ENCODE measurements around the gene ADAT3.

DNA sequence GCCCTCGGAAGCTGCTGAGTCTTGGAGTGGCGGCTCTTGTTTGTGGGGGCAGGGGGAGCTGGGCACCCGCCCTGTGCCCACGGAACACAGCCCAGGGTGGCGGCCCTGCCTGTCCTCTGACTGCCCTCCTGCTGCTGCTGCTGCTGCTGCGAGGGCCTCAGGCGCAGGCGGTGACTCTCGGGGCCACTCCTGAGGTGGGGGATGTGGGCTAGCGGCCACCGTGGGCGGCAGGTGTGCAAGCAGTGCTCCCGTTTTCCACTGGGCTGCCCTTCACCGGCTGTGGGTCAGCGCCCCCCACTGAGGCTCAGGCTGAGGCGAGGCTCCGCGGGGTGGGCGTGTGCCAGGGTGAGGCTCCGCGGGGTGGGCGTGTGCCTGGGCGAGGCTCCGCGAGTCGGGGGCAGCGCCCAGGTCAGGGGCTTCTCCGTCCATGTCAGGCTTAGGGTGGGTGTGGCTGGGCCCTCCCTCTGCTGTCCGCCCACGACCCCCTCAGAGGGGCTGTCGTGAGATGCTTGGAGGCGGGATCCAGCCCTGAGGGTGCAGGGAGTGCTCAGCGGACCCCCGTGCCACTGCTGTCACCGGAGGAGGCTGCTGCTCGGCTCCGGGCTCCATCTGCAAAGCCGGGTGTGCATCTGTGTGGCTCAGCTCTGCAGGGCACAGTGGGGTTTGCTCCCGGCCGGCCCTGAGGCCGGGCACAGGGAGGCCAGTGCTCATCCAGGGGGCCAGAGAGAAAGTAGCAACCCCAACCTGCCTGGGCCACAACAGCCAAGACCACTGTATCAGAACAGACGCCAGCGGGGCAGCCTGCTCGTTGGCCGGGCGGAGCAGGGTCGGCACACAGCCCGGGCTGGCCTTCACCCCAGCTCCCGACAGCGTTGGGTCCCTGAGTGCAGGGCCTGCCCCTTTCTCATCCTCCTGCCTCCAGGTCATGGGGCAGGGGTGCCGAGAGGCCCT lies 50.2 kb downstream of the ADAT3 start:
- TF ChIP-seq, protein P1, sequence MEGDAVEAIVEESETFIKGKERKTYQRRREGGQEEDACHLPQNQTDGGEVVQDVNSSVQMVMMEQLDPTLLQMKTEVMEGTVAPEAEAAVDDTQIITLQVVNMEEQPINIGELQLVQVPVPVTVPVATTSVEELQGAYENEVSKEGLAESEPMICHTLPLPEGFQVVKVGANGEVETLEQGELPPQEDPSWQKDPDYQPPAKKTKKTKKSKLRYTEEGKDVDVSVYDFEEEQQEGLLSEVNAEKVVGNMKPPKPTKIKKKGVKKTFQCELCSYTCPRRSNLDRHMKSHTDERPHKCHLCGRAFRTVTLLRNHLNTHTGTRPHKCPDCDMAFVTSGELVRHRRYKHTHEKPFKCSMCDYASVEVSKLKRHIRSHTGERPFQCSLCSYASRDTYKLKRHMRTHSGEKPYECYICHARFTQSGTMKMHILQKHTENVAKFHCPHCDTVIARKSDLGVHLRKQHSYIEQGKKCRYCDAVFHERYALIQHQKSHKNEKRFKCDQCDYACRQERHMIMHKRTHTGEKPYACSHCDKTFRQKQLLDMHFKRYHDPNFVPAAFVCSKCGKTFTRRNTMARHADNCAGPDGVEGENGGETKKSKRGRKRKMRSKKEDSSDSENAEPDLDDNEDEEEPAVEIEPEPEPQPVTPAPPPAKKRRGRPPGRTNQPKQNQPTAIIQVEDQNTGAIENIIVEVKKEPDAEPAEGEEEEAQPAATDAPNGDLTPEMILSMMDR (conservative IDR thresholded peaks at IDR 0.05; ENCODE audit: low read depth, low read length), result no peak
- no peak for TF ChIP-seq BHLHE40 (IDR thresholded peaks at IDR 0.05; ENCODE audit: low read depth, low read length)
- TF ChIP-seq POLR2A (IDR thresholded peaks at IDR 0.05; ENCODE audit: low read depth, low read length), result no peak
- no peak for TF ChIP-seq MAZ (IDR thresholded peaks at IDR 0.05; ENCODE audit: borderline replicate concordance, low read depth, low read length)
- no peak for TF ChIP-seq MXI1 (IDR thresholded peaks at IDR 0.05; ENCODE audit: borderline replicate concordance, low read depth, low read length)
- TF ChIP-seq FOS (IDR thresholded peaks at IDR 0.05; ENCODE audit: low read depth, low read length), result no peak
- no peak for TF ChIP-seq RAD21 (IDR thresholded peaks at IDR 0.05; ENCODE audit: low read length)
- TF ChIP-seq CEBPB (IDR thresholded peaks at IDR 0.05; ENCODE audit: low read depth, low read length), result no peak
- TF ChIP-seq, protein P2, sequence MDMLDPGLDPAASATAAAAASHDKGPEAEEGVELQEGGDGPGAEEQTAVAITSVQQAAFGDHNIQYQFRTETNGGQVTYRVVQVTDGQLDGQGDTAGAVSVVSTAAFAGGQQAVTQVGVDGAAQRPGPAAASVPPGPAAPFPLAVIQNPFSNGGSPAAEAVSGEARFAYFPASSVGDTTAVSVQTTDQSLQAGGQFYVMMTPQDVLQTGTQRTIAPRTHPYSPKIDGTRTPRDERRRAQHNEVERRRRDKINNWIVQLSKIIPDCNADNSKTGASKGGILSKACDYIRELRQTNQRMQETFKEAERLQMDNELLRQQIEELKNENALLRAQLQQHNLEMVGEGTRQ (IDR thresholded peaks at IDR 0.05; ENCODE audit: low read depth, low read length), result no peak
- TF ChIP-seq RFX5 (IDR thresholded peaks at IDR 0.05; ENCODE audit: low read depth, low read length), result no peak
- TF ChIP-seq SMC3 (IDR thresholded peaks at IDR 0.05; ENCODE audit: low read depth, low read length), result no peak
- TF ChIP-seq CHD1 (IDR thresholded peaks at IDR 0.05; ENCODE audit: low read depth, low read length), result no peak
- TF ChIP-seq MAFK (IDR thresholded peaks at IDR 0.05; ENCODE audit: low read depth, low read length), result no peak

All from IMR-90 (cell line).